SU-DHL-6 (cell line): ENCODE results near the gene PBX1.

Experiments used
- EZH2phosphoT487 ChIP-seq: fragments of 200-600 bp; sonication (generic), shearing (Covaris generic); conservative IDR thresholded peaks from 2 replicates; pipeline ENCODE4 v1.6.1; 2018; ENCODE audit warnings: mild to moderate bottlenecking, antibody characterized with exemption, low read length, moderate library complexity, mixed read lengths
- TF ChIP-seq, protein P1 (sequence below): fragments of 200-600 bp; sonication (generic); IDR thresholded peaks from one replicate; pipeline ENCODE4 v1.5.1; 2017; ENCODE audit warnings: antibody characterized with exemption, mild to moderate bottlenecking, low read length, moderate library complexity; ENCODE audit not compliant: insufficient read depth, poor library complexity, severe bottlenecking

DNA sequence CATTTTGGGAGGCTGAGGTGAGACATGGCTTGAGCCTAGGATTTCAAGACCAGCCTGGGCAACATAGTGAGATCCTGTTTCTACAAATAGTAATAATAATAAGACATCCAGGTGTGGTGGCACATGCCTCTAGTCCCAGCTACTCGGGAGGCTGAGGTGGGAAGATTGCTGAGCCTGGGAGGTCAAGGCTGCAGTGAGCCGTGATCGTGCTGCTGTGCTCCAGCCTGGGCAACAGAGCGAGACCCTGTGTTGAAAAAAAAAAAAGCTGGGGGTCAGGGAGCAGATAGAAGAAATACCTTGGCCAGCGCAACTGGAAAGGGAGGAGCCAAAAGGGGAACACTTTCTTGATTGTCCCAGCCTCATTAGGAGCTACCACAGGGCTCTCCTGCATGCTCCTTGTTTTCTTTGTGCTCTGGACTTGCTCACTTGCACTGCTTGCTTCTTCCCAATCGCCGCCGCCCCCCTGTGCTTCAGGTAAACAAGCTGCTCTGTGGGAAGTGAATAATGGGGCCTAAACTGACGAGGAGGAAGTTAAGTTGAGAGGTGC lies 31.1 kb downstream of the PBX1 start:
- TF ChIP-seq, protein P1, sequence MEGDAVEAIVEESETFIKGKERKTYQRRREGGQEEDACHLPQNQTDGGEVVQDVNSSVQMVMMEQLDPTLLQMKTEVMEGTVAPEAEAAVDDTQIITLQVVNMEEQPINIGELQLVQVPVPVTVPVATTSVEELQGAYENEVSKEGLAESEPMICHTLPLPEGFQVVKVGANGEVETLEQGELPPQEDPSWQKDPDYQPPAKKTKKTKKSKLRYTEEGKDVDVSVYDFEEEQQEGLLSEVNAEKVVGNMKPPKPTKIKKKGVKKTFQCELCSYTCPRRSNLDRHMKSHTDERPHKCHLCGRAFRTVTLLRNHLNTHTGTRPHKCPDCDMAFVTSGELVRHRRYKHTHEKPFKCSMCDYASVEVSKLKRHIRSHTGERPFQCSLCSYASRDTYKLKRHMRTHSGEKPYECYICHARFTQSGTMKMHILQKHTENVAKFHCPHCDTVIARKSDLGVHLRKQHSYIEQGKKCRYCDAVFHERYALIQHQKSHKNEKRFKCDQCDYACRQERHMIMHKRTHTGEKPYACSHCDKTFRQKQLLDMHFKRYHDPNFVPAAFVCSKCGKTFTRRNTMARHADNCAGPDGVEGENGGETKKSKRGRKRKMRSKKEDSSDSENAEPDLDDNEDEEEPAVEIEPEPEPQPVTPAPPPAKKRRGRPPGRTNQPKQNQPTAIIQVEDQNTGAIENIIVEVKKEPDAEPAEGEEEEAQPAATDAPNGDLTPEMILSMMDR: no peak
- TF ChIP-seq EZH2phosphoT487: no peak
